GM11168 (cell line): Measurements from ENCODE around the gene NUAK1.

Source experiments
- in situ Hi-C: fragments of 300-500 bp; cut with MboI; formaldehyde crosslinking; loops from one replicate; pipeline ENCODE4 v1.12.0; 2022; ENCODE audit warnings: low sequenced_read_pairs; ENCODE audit not compliant: unreplicated experiment

Gene NUAK1

DNA sequence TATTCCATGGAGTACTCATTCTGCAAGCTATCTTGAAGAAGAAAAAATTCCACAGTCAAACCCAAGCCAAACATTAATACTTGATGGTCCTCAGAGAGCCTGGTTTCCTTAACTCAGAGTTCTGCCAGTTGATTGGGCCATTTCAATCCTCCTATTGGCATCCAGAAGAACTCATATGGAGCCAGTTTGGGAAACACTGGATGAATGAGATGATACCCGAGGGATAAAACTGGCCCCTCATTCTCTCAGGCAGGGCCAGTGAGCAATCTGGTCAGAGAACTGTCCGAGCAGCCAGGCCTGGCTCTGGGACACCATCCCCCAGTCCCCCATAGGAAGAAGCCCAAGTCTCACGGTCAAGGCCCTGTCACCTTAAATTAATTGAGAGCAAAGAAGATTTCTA is 48.8 kb downstream of the NUAK1 start:
- in situ Hi-C loops, result no loop called here

GRCh38 chr12:106088811-106089485 is 49.8 kb downstream of the NUAK1 start:
- in situ Hi-C loops, result no loop called here

GRCh38 chr12:106088246-106088808 is 50.4 kb downstream of the NUAK1 start:
- in situ Hi-C loops, result no loop called here

DNA sequence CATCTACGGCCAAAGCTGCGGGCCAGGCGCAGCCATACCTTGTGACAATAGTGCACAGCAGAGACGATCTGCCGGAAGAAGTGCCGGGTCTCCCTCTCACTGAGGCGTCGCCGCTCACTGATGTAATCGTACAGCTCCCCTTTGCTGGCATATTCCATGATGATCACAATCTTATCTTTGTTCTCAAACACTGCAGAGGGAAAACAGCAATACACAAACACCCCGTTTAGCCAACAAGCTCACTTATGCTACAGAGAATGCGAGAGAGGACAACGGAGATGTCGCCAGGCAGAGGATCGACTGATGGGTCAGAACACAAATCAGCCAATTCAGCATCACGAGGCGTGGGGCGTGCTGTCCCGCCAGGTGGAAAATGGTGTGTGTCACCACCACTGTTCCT is 52.1 kb downstream of the NUAK1 start:
- in situ Hi-C loops, result no loop called here

- in situ Hi-C loops, result no loop called here
These were observed 53.5 kb downstream of the NUAK1 start for GRCh38 chr12:106085213-106085612.

DNA sequence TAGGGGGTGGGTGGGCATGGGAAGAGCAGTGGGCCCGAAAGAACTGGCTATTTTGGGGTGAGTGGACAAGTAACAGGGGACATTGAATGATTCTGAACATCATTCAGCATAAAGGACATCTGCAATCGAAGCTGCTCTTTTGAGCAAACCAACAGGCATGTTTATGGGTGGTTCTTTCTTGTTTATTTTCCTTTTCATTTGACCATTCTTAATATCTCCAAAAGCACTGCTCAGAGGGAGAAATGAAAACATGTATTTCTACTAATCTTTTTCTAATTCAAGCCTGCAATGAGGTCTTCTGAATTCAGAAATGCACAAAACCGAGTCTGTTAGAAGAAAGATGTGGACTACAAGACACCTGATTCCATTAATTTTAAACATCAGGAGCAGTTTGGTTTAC is 54.0 kb downstream of the NUAK1 start:
- in situ Hi-C loops, result no loop called here

DNA sequence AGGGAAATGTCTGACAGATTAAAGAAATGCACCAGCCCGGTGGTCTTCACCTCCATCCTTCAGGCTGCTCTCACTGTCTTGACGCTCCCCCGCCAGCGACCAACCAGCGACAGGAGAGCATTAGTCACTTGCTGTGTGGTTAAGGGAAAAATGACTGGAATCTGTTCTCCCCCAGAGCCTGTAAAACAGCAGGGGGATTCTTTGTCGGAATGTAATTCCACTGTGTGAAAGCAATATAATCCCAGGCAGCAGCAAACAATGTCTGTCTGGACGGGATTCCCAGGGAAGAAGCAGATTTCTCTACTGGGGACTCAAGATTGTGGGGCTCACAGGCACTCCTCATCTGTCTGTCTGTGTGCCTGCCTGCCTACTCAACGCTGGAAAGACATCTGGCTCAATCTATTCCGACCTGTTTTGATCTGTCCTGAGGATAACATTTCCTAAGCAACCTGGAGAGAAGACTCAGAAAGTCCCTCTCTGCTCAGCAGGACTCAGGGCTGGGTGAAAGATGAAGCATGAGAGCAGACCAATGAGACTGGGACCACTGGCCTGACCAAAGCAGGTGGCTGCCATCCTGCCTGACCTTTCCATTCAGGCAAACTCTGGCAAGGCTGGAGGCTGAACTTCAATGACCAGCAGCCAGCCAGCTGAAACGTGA is 54.6 kb downstream of the NUAK1 start:
- in situ Hi-C loops, result no loop called here

DNA sequence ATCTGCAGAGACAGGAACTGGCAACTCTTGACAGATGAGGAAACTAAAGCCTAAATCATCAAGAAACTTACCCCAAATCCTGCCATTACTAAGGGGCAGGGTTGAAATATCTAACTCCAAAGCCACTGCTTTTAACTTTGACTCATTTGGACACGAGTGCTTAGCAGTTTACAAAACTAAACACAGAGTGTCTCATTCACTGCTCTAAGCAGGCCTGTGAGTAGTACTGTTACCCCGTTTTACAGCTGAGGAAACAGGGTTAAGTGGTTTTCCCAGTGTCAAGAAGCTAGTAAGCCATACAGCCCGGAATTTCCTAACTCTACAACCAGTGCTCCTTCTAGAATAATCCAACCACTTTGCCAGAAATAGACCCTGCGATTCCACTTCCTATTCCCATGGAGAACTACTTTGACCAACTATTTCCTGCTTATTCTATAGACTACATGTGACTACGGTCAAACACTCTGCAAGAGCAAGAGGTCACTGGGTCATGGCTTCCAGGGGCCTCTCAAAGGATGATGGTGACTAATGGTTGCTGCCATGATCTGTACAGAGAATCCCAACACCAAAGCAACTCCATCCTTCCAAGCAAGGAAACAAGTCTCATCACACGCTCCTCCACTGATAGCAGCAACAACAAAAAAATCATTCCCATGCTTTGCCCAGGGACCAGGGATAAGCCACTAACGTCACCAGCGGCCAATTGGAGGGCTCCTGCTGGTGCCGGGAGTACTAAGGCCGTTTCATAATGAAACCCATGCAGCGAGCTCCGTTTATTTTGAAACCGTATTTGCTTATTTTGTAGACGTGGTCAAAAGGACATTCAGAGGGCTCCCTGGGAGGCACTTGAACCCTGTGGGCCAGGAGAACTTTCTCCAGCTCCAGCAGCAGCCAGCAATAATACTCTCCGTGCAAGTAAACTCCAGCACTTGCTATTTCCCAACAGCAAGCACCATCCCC is 56.3 kb downstream of the NUAK1 start:
- in situ Hi-C loops, result no loop called here

GRCh38 chr12:106081606-106082005 is 57.1 kb downstream of the NUAK1 start:
- in situ Hi-C loops, result no loop called here

- in situ Hi-C loops, result no loop called here
These were observed 58.0 kb downstream of the NUAK1 start for GRCh38 chr12:106080791-106081170.

- in situ Hi-C loops, result no loop called here
These were observed 58.5 kb downstream of the NUAK1 start for GRCh38 chr12:106080041-106080790.

DNA sequence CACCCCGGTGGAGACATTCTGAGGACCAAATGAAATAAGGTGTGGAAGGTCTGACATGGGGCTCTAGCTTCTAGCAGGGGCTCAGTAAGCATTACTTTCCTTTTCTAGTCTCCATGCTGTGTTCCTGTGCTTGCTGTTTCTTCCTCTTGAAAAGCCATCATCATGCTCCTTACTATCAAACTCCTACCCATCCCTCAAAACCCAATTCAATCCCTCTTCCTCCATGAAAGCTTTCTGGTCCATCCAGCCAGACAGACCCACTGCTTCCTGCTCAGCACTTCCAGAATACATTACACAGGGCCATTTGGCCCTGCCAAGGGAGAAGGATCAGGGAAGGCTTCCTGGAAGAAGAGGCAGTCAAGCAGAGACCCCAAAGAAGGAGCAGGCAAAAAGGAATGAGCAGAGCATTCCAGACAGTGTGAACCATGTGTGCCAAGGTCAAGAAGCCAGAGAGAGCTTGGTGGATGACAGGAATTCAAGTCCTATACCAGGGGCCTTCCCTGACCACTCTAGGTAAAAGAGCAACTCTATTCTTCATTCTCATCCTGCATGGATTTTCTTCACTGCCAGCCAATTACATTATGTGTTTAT is 59.5 kb downstream of the NUAK1 start:
- in situ Hi-C loops, result no loop called here

DNA sequence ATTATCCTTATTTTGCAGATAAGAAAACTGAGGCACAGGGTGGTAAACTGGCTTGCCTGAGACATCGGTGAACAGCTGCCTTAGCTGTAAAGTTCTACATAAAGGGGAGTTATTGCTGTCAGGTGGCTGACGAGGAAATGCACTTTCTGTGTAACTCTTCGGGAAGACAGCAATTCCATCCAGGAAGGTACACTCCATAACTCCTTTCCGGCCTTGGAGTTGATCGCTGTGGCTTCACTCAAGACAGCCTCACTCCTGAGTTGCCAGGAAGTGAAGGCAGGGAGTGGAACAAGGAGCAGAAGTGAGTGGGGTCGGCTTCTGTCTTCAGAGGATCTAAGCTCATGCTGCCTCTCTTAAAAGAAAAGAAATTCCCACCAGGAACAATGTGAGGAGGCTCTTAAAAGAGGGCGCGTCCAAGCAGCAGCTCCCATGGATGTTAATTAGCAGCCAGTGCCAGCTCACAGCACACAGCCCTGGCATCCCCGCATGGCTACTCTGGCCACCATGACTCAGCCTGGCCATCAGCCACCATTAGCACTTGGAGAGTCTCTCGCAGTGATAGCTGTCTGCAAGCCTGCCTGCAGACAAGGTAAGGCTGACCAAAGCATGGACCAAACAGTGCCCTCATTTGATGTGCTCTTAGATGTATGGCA is 60.3 kb downstream of the NUAK1 start:
- in situ Hi-C loops, result no loop called here

- in situ Hi-C loops, result no loop called here
These were observed 63.9 kb downstream of the NUAK1 start for GRCh38 chr12:106074706-106075392.

GRCh38 chr12:106074361-106074705 is 64.4 kb downstream of the NUAK1 start:
- in situ Hi-C loops, result no loop called here

- in situ Hi-C loops, result no loop called here
These were observed 65.6 kb downstream of the NUAK1 start for GRCh38 chr12:106073179-106073578.

- in situ Hi-C loops, result no loop called here
These were observed 66.0 kb downstream of the NUAK1 start for GRCh38 chr12:106072751-106073150.

- in situ Hi-C loops, result no loop called here
These were observed 67.1 kb downstream of the NUAK1 start for GRCh38 chr12:106071686-106072085.

GRCh38 chr12:106070611-106071010 is 68.1 kb downstream of the NUAK1 start:
- in situ Hi-C loops, result no loop called here
